ENCODE results near the gene RELB.

RELB gene

DNA sequence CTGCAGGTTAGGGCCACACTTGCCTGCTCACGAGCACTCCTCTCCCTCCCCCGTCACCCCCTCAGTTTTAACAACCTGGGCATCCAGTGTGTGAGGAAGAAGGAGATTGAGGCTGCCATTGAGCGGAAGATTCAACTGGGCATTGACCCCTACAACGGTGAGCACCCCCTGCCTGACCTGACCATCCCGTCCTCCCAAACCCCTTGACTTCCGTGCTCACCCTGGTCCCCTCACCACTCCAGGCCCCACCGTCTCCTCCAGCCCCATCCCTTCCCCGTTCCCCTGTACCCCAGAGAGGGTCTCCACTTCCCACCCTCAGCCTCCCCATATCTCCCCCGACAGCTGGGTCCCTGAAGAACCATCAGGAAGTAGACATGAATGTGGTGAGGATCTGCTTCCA, 24.0 kb downstream of the RELB start:
- no peak for DNase-seq

DNA sequence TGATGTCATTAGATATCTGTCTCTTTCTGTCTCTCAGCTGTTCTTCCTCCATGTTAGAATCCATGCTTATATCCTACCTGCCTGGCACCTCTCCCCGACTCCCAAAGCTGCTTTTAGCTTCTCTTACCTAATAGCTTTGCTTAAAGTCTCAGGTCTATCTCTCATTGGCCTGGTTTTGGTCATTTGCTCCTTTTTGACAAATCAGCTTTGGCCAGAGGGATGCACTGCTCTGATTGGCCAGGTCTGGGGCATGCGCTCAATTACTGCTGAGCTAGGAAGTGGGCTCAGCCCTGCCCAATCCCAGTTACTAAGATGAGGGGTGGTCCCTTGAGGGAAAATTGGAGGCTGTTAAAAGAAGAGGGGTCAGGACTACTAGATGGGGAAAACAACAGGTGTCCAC, 26.1 kb downstream of the RELB start:
- no peak for DNase-seq

DNA sequence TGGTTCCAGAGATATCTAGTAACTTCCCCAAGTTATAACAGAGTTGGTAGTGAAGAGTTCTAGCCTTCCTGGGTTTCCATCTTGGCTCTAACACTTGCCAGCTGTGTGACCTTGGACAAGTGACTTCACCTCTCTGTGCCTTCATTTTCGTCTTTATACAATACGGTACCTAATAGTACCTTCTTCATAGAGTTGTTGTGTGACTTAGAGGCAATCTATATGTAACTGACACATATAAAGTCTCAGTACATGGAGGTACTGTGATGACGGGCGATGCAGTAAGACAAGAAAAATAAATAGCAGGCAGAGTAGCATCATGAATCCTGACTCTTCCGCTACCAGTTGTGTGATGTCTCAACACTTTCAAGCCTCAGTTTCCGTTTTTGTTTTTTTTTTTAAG, 29.6 kb downstream of the RELB start:
- DNase-seq, result no peak

DNA sequence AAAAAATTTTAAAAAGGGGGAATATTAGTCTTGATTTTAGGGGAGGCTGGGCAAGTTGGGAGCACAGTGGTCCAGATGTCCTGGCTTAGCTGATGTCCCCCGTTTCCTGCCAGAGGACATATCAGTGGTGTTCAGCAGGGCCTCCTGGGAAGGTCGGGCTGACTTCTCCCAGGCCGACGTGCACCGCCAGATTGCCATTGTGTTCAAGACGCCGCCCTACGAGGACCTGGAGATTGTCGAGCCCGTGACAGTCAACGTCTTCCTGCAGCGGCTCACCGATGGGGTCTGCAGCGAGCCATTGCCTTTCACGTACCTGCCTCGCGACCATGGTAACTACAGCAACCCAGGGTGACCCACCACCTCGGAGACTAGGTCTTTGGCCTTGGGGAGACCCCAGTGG, 31.2 kb downstream of the RELB start:
- DNase-seq, result no peak

DNA sequence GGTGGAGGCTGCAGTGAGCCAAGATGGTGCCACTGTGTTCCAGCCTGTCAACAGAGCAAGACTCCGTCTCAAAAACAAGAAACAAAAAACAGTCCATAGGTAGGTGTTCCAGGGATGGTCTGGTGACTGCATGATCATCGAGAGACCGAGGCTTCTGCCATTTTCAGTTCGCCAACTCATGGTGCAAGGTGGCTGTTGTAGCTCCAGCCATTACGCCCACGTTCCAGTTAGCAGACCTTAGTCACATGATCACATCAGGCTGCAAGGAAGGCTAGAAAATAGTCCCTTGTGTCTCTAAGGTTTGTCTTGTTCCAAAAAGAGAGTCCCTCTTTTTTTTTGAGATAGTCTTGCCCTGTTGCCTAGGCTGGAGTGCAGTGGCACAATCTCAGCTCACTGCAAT, 34.5 kb downstream of the RELB start:
- no peak for DNase-seq

DNA sequence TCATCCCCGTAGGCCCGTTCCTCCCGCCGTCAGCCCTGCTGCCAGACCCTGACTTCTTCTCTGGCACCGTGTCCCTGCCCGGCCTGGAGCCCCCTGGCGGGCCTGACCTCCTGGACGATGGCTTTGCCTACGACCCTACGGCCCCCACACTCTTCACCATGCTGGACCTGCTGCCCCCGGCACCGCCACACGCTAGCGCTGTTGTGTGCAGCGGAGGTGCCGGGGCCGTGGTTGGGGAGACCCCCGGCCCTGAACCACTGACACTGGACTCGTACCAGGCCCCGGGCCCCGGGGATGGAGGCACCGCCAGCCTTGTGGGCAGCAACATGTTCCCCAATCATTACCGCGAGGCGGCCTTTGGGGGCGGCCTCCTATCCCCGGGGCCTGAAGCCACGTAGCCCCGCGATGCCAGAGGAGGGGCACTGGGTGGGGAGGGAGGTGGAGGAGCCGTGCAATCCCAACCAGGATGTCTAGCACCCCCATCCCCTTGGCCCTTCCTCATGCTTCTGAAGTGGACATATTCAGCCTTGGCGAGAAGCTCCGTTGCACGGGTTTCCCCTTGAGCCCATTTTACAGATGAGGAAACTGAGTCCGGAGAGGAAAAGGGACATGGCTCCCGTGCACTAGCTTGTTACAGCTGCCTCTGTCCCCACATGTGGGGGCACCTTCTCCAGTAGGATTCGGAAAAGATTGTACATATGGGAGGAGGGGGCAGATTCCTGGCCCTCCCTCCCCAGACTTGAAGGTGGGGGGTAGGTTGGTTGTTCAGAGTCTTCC, 36.3 kb downstream of the RELB start:
- no peak for DNase-seq

DNA sequence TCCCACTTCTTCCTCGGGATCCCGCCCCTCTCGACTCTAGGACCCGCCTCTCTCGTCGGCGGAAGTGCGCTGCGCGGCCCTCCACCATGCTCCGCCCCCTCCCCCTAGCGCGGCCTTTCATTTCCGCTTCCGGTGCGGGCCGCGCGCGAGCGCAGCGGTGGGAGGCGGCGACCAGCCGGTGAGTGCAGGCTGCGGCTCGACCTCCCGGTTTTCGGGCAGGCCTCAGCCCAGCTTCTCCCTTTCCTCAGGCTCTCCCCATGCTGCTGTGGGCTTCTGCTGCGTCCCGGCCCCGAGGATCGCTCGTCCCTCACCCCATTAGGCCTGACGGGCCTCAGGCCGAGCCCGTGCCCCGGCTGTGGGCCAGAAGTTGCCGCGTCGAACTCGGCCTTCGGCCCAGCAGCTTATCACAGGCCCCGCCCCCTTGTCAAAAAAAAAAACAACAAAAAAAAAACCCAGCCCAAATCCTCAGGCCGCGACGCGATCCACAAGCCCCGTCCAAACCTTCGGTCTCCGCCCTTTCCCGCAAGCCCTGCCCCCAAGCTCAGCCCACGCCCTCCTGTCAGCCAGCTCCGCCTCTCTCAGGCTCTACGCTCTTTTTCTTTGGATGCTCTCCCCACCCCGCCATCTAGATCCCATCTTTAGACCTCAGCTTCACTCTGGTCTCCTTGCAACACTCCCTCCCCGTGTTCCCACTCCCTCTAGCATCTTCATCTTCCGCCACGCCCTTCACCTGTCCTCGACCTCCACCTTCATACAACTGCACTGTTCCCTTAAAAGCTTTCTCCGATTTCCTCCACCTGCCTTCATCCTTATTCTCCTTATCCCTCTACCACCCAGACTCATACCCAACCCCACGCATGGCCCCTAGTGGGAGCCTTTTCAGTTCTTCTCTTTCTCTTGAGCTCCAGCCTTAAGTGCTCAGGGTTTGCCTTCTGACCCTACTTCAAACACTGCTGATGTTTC, 37.9 kb downstream of the RELB start, which contains the start of gene CLASRP:
CLASRP (plus strand) TSS at position 115 of the 963 bp plus-strand sequence. CDS start 1,168 bp downstream, outside the sequence.
- peak; percentile 79 to 90 for DNase-seq

DNA sequence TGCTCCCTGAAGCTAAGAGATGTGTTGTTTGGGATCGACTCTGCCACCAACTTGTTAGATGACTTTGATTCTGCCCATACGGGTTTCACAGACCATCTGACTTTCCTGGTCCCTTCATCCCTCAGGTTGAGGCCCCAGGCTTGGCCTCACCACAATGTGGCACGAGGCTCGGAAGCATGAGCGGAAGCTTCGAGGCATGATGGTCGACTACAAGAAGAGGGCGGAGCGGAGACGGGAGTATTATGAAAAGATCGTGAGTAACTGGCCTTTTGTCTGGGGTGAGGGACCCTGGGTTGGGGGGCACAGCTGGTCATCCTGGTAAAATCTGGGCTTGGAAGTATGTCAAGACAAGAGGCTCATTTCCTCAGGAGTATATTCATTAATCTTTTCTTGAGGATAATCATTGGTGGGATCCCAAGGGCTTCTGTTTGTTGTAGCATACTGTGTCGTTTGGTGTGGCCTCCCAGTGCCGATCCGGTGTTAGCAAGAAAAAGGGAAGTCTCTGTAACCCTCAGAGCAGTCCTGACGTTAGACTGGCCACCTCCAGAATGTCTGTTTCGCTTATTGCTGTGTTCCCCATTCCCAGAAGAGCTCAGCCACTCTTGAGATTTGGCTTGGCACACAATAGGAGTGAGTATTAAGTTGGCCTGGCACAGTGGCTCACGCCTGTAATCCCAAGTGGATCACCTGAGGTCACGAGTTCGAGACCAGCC, 39.0 kb downstream of the RELB start:
- no peak for DNase-seq

DNA sequence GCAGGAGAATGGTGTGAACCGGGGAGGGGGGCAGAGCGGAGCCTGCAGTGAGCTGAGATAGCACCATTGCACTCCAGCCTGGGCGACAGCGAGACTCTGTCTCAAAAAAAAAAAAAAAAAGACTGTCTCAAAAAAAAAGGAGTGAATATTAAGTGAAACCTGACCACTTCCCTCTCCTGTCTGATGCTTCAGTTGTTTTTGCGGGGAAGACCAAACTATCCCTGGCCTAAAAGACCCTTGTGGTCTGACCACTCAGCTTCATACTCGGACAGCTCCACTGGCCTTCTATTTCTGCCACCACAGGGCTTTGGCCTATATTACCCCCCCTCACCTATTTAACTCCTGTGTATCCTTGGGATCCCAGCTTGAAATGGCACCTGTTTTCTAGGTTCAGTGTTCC, 39.9 kb downstream of the RELB start:
- no peak for DNase-seq

DNA sequence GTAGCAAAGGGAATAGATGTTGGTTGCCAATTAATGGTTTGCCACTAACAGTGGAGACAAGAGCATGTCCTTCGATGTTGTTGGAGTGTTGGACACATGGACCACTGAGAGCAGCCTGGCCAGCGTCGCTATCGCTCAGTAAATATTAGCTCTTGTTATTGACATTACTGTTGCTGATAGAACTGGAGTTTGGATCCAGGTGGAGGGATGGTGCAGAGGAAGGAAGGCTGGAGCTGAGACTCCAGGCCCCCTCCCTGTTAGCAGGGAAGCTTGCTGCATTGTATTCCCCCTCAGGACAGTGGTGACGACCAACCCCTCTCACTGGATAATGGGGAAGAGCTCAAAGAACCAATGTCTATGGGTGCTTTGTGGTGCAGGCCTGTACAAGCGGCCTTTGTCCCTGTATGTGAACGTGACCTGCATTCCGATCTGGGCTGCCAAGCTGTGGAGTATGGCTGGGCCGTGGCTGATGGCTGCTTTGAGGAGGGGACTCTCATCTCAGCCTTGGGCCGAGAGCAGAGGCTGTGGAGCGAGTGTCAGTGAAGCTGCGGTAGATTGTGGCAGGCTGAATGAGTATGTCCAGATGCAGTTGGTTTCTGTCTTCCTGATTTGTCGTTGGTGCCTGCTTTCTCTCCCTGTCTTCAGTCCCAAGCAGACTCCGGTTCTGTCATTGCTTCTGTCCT, 44.5 kb downstream of the RELB start:
- DNase-seq, result peak; percentile 83 to 96

DNA sequence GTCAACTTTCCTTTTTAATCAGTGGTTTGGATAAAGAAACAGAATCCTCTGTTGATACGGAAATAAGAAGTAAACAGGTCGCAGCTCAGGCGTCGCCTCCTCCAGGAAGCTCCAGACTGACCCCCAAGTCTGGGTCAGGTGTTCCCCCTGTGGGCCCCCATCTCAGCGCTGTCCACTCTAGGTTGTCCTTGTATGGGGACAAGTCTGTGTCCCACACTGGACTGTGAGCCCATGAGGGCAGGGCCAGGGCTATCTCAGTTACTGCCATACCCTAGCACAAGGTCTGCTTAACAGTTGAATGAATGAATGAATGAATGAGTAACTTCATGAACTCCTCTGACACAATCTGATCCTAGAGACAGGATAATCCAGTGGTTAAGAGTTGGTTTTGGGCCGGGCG, 45.1 kb downstream of the RELB start:
- DNase-seq, result no peak

DNA sequence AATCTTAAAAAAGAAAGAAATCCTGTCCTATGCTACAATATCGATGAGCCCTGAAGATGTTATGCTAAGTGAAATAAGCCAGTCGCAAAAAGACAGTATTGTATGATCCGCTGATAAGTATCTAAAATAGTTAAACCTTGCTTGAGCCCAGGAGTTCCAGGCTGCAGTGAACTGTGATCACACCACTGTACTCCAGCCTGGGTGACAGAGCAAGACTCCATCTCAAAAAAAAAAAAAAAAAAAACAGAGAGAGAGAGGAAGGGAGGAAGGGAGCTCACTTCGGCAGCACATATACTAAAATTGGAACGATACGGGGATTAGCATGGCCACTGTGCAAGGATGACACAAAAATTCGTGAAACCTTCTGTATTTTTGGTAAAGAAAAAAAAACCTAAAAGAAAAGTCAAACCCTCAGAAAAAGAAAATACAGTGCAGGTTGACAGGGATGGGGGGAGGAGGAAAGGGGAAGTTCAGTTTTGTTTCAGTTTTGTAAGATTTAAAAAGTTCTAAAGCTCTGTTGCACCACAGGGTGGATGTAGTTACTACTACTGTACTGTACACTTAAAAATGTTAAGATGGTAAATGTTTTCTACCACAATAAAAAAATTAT, 46.0 kb downstream of the RELB start:
- no peak for DNase-seq

DNA sequence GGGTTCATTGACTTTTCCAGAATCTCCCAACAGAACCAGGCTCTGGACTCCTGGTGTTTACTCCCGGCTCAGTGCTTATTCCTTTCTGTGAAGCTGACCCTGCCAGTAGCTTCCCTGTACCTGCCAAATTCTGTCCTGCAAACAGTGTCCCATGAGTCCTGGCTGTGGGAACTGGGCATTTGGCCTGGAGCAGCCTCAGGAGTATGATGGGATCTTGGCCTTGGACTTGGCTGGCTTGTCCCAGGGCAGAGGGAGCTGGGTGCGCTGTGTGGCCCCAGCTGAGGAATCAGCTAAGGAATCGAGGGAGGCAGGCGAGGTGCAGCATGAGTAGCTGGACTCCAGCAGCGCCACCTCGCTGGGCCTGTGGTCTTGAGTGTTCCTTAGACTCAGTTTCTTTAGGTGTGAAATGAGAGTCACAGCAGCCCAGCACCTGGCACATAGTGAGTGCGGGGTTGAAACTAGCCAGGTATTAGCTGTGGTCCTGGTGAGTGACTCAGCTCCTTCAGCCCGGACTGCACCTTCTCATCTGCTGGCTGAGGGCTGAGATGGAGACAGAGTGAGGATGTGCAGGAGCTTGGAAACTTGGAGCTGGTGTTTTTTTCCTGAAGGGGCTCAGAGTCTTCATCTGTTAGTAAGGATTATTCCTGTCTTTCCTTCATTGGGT, 47.9 kb downstream of the RELB start:
- DNase-seq, result peak in 1 of 2 donors; percentile 20

DNA sequence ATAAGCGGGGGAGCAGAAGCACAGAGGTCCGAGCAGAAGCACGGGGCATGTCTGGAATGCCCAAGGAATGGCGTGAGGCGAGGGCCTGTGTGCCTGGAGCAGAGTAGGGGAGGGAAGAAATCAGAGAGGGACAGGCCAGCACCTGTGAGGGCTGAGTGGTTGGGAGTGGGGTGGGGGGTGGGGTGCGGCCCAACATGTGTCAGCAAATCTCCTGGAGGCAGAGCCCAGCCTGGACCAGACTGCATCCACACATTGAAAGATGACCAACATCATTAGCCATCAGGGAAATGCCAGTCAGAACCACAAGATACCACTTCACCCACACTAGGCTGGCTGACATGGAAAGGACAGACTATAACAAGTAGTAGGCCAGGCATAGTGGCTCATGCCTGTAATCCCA, 48.8 kb downstream of the RELB start:
- DNase-seq, result no peak

DNA sequence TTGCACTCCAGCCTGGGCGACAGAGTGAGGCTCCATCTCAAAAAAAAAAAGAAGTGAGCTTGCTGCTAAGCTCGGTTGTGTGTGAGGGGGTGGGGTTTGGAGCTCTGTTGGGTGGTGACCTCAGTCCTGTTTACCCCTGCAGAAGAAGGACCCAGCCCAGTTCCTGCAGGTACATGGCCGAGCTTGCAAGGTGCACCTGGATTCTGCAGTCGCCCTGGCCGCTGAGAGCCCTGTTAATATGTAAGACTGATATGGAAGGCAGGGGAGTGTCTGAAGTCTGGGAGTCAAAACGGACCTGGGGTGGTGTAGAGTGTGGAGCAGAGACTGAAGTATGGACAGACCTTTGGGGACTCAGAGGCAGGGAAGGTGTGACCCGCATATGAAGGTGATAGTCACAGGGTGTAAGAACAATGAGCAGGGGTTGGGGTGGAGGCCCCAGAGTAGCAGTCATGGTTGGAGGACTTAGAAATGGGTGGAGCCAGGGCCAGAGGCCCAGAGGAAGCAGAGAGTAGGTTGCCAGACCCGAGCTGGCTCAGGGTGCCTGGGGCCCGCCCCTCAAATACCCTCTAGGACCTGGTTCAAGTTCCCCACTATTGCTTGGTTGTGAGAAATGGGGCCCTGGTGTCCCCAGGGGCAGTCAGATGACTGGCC, 50.8 kb downstream of the RELB start:
- DNase-seq, result no peak

DNA sequence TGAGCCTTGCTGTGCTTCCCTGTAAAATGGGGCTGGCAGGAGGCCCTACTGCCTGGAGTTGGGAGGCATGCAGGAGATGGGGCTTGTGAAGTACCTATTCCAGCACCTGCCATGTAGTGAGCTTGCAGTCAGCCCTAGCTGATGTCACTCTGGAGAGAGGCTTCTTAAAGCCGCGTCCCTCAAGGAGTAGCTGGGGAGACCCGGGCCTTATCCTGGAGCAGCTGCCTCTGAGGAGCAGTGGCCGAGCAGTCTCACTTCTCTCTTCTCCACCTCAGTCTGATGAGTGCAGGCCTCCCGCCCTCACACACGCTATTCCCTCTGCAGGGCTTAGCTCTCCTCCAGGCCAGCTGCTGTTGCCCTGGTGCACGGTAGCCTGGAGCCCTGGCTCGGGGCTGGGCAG, 55.6 kb downstream of the RELB start:
- DNase-seq, result no peak

DNA sequence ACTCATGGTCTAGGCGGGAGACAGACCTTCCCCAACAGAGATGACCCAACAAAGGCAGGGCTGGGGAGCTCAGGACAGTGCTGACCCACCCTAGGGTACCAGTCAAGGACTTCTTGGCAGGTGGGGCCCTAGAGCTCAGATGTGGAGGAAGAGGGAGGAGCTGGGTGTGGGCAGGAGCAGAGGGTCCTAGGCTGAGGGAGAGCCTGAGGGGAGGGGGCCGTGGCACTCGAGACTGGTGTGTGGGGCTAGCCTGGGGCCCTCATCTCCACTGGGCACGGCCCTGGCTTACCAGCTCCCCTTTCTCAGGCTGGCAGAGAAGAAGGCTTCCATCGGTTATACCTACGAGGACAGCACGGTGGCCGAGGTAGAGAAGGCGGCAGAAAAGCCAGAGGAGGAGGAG, 56.2 kb downstream of the RELB start:
- no peak for DNase-seq

DNA sequence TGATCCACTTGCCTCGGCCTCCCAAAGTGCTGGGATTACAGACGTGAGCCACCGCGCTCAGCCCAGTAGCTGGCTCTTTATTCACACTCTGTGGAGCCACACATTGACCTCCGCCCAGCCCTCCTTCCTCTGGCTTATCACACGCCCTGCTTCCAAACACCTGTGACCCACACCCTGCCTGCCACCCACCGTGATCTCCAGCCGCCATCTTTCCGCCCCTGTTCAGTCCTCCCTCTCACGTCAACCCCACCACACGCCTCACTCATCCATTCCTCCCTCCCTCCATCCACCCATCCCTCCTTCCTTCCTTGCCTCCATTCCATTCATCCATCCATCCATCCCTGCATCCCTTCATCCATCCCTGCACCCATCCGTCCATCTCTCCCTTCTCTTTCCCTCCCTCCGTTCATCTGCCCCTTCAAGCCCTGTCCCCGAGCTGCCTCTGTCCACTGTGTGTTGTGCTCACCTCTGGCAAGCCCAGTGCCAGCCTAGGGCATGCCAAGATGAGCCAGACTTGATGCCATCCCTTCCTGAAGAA, 57.4 kb downstream of the RELB start:
- DNase-seq, result no peak

DNA sequence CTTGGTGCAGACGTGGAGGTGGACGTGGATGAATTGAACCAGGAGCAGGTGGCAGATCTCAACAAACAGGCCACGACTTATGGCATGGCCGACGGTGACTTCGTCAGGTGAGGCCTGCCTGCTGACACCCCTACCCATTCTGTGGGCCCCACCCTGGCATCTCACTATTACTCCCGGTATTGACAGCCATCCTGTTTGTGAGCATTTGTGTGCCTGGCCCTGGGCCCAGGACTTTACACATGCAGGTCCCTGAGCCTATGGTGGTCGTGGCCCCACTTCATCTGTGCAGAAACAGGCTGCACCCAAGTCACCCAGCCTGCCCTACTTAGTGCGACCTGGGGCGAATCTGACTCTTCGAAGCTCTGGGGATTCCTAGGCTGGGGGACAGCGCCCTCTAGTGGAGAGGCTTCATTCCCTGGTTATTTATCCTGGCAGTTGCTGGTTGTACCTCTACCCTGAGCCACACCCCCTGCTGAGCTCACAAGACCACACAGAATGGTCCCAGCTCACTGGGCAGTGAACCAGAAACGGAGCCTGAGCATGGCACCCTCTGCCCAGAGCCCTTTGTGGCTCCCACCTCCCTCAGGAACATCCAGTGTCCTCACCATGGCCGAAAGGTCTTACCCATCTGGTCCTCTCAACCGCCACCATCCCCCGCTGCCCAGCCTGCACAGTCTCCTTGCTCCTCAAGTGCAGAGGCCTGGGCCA, 58.1 kb downstream of the RELB start:
- peak; percentile 52 to 74 for DNase-seq

DNA sequence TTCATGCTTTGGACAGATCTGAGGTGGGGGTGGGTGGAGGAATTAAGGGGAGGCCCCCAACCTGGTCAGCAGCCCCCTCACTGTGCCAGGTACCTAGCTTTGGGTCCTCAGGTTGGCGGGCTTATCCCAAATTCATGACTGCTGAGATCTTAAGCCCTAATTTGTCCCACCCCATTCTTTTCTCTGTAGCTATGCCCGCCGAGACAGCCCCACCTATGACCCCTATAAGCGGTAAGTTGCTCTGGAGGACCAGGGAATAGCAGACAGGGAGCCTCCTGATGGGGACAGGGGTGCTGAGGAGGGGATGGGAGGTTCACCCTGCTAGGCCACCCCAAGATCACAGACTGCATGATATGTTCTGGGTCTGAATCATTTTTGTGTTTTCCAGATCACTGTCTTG, 60.7 kb downstream of the RELB start:
- no peak for DNase-seq
